Fibroblast of lung (primary cell): ENCODE data around the gene OLAH.

Source experiments
- CTCF ChIP-seq, 2 donors: IDR thresholded peaks in 1 of 2; conservative IDR thresholded peaks in 1 of 2; 1 replicate in 1 of 2; 2 replicates in 1 of 2; pipeline ENCODE4 v1.5.1; 2011 to 2012; ENCODE audit warnings: low read length in 2 of 2, control low read depth in 1 of 2, inconsistent platforms in 1 of 2, low read depth in 1 of 2, mild to moderate bottlenecking in 1 of 2
- EZH2 ChIP-seq: IDR thresholded peaks from 2 replicates; pipeline ENCODE4 v1.5.1; 2012; ENCODE audit warnings: low read length, control low read depth, mild to moderate bottlenecking; ENCODE audit errors: missing control alignments

GRCh38 chr10:15035385-15036301 is 8.1 kb upstream of the OLAH start:
- no peak for TF ChIP-seq CTCF (conservative IDR thresholded peaks at IDR 0.05 in 1 of 2, IDR thresholded peaks at IDR 0.05 in 1 of 2; ENCODE audit: low read depth in 1 of 2, low read length in 2 of 2)
- TF ChIP-seq EZH2, result no peak
